GM21367 (cell line): ENCODE measurements around the gene SLC19A1.

Experiments
- ATAC-seq: cut with Tn5 transposase; IDR thresholded peaks from one replicate; pipeline ENCODE4 v1.9.1; 2021; ENCODE audit not compliant: unreplicated experiment

SLC19A1 gene

DNA sequence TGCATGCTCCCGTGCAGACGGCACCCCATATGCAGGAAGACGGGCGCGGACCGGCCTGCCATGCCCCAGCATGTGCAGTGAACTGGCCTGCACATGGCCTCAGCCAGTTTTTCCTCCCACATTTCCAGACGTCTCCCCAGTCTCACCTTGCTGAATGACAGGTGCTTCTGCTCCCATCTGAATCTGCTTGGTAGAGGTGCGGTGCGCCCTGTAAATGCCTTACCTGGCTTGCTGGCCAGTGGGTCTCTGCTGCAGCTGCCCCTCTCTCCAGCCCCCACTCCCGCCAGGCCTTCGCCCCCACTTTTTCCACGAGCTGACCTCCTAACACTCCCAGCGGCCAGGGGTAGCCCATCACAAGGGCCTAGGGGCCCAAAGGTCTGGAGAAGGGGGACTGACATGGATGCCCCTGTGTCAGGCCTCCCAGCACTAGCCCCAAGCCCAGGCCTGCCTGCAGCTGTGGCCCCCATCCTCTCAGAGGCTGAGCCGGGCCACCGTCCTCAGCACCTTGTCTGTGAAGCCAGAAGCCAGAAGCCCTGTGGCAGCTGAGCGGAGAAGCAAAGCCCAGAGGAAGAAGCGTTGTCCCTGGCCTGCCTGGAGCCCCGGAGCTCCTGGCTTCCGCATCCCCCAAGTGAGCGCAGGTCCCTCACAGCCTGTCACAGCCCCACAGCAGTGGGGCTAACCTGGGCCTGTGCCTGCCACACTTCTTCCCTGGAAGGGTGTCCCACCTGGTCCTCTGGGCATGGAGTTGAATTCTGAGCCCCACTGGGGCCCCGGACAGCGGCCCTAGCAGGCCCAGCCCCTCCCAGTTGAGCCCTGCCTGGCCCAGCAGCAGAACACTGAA is 3.7 kb upstream of the SLC19A1 start:
- no peak for ATAC-seq

DNA sequence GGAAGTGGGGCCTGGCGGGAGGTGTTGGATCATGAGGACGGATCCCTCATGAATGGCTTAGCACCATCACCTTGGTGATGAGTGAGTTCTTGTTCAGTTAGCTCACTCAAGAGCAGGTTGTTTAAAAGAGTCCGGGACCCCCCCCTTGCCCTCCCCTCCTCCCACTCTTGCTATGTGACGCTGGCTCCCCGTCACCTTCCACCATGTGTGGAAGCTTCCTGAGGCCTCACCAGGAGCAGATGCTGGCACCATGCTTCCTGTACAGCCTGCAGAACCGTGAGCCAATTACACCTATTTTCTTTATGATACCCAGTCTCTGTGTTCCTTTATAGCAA is 3.0 kb upstream of the SLC19A1 start:
- no peak for ATAC-seq

DNA sequence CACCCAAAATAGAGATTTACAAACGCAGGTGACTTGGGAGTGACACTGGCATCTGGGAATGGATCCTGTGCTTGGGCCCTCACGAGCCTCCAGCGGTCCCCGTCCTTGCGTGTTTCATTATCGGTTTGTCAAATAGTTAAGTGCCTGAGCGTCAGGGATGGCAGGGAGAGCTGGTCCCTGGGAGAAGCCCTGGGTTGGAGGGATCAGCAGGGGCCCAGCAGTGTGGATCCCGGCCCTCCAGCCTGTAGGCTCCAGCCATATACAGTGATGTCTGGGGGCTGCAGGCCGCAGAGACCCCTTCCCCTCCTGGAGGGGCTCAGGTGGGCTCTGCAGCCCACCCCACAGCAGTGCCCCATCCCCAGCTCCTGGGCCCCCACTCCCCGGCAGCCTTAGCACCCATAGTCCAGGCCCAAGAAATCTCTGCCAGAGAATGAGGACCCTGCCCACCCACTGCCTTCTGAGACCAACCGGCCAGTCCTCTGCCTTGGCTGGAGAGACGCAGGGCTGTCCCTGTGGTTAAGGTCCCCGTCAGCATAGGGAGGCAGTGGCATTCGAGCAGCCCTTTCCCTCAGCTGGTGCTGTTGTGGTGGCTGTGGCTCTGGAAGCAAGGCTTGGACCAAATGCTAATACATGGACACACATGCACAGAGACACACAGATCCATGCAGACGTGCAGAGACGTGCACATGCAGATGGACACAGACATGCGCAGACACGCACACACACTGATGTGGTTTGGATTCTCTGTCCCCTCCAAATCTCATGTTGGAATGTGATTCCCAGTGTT is 2.4 kb upstream of the SLC19A1 start:
- ATAC-seq = no peak

DNA sequence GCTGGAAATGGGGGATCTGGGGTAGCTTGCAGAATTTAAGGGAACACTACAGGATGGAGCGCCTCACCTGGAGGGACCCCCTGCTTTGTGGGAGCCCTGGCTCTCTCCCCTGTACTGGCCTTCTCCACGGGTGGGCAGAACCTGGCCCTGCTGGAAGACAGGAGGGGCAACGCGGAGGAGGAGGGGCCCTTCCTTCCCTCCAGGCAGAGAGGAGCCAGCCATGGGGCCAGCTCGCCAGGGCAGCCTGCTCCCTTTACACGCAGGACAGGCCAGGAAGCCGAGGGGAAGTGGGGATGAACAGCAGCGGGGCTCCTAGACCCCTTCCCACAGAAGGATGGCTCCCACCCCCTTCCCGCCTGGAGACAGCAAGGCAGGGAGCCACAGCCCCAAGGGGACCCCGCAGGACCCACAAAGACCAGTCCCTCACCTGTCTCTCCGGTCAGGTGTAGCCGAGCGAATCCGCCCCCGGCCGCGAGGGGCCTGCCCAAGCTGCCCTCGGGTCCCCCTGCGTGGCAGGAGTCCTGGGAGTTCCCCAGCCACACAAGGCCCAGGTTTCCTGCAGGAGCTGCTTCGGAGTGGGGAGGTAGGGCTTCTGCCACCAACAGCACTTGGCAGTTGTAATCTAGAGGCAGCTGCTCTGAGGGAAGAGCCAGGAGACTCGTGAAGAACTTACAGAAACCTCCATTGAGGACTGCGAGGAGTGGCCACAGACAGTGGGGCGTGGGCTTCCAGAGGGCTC is 1.6 kb upstream of the SLC19A1 start:
- no peak for ATAC-seq

DNA sequence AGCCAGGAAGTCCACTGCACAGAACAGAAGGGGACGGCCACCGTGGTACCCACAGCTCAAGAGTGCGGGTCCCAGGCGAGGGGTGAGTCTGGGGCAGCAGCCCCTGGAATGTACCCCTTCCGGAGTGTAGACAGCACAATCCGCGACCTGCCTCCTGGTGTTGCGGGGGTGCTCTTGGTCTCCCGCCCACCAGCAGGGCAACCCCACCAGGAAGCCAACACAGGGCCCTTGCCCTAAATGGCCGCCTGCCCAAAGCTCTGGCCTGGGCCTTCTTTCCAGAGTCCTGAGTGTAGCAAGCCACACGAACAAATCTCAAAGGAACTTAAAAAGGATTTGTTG is 1.1 kb upstream of the SLC19A1 start:
- ATAC-seq = no peak

DNA sequence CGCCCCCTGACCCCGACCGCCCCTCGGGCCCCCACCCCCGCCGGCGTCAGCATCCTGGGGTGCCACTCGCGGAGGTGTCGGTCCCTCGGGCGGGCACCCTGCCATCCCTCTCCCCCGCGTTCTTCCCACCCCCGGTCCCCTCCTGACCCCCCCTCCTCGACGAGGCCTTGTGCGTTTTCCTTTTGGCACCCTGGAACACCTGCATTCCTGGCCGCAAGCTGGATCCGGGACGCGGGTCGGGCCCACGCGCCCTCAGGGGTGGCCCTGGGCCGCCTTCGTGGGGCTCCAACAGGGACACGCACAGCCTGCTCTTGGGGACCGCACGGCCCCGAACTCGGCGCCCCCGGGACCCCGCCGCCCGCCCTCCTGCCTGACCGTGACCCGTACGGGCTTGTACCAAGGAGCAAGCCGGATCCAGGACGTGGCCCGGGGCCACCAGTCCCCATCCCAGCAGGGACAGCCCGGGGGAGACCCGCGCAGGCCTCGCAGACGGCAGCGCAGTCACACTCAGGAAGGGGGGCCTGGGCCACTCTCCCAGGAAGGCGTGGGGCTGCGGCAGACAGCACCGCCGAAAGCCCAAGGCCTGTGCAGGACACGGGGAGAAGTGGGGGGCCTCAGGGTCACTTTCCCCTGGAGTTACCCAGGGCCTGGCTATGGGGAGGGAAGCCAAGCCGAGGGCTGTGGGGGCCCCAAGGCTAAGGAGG is 579 bp upstream of the SLC19A1 start:
- ATAC-seq = no peak

DNA sequence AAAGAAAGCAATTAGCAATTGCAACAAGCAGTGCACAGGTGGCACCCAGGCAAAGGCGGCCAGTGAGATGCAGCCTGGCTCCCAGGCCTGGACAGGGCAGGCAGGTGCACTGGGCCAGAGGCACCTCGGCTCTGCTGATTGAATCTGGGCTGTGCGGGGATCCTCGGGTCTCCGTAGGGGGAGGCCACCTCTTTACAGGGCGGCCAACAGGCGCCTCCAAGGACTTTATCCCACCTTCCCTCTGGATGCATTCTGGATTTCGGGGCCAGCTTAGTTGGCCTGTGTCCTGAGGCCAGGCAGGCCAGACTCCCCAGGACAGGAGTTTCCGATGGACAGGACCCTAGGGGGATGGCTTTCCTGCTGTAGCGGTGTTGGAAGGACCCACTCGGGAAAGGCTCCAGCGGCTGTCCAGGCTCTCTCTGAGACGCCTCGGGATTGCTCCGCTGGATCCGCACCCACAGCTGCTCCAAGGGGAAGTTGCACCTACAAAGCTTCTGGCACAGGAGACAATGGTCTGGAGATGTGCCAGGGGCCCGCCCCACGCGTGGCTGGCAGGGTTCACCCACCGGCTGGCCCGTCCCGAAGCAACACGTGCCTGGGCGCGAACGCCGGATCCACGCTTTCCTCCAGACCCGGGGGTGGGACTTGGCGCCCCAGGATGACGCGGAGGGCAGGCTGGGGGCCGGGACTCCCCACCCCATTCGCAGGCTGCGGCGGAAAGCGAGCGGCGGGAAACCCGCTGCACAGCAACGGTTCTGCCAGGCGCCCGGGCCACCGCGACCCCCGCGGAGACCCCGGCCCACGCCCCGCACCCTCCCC is 810 bp downstream of the SLC19A1 start:
- ATAC-seq = no peak

DNA sequence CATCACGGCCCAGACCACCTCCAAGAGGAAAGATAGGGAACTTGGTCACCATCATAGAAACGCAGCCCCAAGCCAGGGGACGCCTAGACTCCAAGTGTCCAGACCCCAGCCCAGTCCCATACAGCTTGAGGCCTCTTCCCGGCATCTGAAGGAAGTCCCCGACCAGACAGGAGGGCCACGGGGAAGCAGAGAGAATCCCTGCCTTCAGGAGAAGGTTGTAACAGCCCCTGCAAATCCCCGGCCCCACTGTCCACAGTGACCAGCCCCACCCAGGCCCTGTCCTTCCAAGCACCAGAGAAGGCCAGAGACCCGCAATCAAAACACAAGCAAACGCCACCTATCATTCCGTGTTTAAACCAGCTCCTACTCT is 1.7 kb downstream of the SLC19A1 start:
- no peak for ATAC-seq

DNA sequence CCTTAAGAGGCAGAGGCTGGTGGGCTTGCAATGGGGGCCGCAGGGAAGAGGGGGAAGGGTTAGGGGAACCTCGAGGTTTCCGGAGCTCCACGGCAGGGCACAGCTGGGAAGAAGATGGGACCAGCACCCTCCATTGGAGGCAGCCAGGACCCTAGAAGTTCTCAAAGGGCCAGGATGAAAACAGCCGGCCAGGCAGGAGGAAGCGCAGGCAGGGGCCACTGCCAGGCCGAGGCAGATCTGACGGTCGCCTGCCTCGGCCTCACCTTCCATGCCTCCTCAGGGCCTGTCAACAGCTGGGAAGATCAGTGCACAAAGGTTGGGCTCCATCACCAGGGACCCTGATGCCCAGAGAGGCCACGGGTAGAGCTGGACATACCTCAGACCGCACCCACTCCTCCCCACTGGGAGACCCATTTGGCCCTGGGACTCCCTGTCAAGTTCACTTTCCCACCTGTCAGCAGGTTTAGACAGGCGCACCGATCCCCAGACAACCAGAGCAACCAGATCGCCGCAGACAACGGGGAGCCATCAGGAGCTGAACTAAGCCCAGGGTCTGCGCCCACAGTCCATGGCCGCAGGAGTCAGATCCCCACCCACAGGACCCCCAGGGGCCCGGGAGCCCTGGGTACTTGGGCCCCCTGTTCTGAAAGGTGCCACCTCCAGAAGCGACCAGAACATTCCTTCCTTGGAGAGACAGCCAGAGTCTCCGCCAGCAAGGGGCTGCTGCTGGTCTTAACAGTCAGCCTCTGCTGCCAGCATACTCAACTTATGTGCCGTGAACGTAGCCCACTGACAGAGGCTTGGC is 2.2 kb downstream of the SLC19A1 start:
- ATAC-seq = no peak

DNA sequence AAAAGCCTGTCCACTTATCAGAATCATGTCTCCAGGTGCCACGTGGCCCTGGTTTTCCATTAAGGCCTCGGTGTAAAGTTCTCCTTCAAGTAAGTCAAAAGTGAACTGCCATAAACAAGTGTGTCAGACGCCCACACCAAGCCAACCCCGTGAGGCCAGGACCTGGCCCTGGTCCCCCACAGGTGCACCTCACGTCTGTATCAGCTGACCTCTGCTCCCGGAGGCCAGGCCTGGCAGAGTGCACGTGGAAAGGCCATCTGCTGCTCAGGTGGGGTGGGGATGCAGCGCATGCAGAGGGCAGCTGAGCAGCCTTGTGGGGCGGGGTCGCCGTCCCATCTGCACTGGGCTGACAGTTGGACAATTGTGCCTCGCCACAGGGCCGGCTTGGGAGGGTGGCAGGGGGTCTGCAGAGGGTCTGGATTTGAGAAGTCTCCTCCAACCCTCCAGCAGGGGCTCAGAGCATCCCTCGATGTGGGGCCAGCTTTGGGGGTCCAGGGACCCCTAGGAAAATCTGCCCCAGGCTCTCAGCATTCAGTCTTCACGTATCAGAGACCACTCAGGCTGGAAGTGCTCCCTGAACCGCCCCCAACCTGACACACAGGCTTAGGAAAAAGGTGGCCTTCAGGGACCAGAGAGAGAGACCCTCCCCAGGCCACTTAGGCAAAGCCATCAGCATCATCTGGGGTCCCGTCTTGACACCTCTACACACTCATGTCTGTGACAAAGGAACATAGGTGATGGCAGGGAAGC is 3.0 kb downstream of the SLC19A1 start:
- ATAC-seq = no peak

DNA sequence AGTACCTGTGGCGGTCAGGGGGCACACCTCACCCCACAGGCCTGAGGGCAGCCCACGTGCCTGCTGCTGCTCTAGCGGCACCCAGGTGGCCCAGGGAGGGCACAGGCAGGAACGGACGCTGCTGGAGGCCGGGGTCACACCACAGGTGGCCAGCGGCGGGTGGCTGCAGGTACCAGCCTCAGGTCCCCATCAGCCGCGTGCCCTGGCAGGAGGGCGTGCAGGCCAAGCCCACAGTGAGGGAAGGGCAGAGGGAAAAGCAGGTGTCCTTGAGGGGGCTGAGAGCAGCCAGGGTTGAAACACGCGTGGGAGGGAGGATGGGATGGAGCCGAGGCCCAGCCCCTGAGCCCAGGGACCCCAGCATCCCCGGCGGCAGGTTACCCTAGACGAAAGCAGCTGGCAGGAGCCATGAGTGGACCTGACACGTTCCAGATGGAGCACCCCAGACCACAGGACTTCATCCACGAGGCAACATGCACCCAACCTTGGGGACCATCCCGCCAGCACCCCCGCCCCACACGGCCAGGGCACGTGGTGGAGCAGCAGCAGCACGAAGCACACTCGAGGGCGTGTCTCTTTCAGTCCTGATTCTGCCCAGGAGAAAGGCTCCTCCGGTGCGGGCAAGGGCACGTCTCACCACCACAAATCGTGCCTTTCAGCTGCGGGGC is 3.7 kb downstream of the SLC19A1 start:
- ATAC-seq = no peak

DNA sequence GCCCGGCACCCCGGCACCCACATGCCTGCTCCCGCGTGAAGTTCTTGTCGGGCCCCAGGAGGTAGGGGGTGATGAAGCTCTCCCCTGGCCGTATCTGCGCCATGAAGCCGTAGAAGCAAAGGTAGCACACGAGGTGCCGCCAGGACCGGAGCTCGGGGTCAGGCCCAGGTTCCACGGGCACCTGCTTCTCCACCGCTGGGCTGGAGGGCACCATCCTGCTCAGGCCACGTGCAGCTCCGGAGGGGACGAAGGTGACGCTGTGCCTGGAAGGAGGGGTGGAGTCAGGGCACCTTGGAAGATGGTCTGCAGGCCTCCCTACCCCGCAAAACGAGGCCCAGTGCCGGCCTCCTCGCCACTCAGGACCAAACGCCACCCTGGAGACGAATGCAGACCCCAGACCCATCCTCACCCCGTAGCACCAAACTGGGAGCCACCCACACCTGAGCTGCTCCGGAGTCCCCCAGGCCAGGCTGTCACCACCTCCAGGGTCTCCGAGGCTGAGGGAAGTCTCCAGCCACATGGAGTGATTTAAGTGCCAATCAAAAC is 4.4 kb downstream of the SLC19A1 start:
- no peak for ATAC-seq

DNA sequence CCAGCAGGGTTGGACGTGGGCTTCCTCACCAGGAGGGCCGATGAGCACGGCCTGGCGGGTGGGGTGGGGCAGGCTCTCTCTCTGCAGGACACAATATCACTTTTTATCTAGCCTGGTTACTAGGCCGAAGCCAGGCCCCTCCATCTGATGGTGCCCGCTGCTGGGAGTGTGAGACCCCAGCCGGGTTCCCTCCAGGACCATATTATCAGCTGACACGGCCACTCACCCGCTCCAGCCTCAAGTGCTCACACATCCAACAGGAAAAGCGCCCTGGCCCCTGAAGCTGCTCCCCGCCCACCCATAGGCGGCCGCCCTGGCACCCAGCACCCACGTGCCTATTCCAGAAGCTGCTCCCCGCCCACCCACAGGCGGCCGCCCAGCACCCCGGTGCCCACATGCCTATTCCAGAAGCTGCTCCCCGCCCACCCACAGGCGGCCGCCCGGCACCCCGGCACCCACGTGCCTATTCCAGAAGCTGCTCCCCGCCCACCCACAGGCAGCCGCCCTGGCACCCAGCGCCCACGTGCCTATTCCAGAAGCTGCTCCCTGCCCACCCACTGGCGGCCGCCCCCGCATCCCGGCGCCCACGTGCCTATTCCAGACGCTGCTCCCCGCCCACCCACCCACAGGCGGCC is 5.0 kb downstream of the SLC19A1 start:
- ATAC-seq = no peak

DNA sequence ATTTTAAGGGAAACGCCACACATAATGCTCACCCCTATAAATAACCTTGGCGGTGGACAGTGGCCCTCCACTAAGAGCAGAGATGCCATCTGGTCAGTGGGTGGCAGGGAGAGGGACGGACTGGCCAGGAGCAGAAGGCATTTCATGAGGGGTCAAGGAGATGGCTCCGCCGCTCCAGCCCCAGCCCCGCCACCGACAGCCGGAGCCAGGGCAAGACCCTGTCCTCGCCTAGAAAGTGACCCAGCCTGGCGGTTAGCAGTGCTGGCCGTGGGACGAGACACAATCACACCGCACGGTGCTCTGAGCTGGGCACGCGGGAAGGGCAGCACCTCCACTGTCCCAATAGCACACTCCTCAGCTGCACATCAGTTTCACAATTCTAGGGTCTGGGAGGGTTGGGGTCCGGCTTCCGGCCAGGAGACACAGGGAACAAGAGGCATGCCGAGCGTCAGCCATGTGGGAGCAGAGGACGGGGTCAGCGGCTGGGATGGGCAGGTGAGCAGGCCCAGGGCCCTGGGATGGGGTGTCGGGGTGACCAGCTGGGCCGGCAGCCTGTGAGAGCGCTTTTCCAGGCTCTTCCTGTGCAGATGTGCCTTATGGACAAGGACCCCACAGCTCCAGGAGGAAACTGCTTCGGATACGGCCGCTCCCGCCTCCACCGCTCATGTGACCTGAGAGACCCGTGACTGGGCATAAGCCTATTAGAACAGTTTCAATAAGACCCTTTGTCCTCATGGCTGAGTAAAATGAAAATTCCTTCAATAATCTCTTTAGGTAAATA is 5.7 kb downstream of the SLC19A1 start:
- no peak for ATAC-seq

DNA sequence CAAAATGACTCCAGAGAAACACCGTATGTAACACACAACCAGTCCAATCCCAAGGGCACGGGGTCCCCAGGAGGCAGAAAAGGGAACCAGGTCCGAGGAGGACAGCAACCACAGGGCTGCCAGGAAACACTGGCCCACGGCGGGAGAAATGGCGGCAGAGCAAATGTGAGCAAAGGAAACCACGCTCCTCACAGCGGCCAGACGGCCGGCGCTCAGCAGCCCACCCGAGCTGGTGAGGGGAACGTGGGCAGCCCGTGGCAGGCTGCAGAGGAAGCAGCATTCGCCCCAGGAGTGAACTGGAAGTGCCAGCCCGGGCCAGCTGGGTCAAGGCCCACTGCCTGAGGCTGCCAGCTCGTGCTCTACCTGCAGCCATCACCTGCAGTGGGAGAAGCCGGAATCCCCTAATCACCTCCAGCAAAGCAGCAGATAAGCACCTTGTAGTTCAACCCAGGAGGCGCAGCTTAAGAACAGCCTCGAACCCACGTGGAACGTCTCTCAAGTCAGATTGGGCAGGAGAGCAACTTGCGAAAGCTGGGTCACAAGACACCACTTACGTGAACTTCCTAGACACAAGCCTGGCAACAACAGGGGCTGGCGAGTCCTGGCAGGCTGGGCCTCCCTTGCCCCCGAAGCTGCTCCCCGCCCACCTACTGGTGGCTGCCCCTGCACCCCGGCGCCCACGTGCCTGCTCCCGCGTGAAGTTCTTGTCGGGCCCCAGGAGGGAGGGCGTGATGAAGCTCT is 6.7 kb downstream of the SLC19A1 start:
- no peak for ATAC-seq

DNA sequence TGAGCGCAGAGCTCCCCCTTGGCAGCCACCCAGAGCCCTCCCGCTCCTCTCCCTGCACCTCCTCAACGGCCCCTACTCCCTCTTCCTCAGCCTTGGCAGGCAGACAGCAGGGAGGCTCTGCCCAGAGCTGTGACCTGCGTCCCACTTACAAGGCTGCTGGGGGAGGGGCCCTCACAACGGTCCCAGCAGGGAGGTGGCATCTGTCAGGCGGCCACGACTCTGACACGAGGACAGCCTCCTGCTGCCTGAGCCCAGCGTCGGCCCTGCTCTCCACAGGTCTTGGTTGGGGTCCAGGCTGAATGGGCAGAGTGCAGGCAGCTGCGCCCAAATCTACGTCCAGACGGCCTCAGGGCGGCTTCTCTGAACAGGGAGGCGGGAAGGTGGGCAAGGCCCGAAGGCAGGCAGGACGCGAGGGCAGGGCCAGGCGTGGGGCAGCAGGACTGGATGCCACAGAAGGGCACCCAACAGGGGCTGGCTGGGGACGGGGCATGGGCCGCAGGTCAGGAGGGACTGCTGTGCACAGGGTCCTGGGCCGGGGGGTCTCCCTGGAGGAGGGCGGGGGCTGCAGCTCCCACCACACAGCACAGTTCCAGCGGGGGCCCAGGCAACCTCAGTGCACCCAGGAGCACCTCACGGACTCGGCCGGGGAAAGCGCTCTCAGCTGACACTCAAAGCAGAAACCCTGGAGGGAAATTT is 7.5 kb downstream of the SLC19A1 start:
- ATAC-seq = no peak
